Measurements from ENCODE around the gene ATP6V0B.

ATP6V0B gene

DNA sequence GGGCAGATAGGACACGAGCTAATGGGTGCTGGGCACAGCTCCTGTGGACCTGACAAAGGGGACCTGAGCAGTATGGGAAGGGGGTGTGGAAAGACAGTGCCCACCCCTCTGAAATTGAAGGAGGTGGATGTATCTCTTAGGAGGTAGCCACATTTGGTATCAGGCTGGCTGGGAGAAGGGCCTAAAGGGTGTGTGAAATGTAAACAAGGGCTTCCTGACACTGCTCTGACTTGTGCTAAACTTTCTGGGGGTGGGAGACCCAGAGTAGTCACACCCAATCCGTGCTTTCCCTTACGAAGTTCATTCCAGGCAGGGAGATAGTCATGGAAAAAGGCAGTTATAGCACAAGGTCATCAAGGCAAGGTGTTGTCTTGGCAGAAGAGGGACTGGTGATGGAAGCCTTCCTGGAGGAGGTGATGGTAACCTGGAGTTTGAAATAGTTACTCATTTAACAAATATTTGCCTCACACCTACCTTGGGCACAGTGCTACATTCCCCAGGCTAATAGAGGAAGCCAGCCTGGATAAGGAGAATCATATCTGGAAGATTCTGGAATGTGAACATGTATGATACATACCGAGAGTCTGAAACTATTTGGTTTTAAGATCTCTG lies 11.3 kb downstream of the ATP6V0B start:
- no peak for DNase-seq

DNA sequence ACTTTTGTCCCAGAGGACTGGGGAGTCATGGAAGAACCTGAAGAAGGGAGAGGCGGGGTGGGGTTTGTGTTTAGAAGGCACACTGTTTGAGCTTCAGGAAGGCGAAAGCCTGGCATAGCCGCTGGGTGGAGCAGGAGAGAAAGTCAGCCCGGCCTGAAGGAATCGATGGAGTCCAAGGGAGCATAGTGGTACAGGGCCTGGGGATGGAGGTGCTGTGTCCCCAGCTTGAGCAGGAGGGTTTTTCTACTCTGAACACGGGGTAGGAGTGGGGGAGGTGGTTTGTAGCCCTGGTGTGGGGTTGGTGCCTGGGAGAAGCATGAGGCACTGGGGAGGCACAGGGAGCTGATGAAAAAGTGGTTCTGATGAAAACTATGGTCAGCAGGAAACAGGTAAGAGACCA lies 12.0 kb downstream of the ATP6V0B start:
- DNase-seq: no peak

DNA sequence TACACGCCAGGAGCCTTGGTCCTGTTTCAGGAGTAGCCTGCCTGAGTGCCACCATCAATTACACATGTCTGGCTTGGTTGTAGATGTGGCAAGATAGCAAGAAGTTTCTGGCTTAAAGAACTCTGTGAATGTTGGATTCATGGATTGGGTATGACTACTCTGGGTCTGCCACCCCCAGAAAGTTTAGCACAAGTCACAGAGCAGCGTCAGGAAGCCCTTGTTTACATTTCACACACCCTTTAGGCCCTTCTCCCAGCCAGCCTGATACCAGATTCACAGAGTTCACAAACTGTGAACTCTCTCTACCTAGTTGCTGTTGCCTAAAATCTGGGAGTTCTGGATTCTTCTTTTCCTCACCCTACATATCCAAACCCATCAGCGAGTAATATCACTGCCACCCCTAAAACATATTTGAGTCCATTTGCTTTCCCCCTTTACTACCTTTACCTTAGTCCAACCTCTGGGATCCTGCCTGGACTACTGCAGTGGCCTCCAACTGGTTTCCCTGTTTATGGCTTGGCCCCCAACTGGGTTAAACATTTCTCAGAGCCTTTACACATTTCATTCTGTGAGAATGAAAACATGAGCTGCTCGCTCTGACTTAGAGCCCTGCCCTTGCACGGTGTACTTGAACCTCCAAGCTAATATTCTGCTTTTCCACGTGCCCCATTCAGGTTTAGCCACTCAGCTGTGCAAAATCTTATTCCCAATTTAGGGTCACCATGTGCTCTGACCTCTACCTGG lies 12.6 kb downstream of the ATP6V0B start:
- DNase-seq: no peak

DNA sequence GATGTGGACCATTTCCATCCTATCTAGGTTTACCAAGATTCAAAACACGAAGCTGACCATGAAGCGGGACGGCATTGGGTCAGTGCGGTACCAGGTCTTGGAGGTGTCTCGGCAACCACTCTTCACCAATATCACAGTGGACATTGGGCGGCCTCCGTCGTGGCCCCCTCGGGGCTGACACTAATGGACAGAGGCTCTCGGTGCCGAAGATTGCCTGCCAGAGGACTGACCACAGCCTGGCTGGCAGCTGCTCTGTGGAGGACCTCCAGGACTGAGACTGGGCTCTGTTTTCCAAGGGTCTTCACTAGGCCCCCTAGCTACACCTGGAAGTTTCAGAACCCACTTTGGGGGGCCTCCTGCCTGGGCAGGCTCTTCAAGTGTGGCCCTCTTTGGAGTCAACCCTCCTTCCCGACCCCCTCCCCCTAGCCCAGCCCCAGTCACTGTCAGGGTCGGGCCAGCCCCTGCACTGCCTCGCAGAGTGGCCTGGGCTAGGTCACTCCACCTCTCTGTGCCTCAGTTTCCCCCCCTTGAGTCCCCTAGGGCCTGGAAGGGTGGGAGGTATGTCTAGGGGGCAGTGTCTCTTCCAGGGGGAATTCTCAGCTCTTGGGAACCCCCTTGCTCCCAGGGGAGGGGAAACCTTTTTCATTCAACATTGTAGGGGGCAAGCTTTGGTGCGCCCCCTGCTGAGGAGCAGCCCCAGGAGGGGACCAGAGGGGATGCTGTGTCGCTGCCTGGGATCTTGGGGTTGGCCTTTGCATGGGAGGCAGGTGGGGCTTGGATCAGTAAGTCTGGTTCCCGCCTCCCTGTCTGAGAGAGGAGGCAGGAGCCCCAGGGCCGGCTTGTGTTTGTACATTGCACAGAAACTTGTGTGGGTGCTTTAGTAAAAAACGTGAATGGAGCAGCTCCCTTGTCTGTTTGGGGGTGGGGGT lies 15.8 kb downstream of the ATP6V0B start:
- no peak for DNase-seq

DNA sequence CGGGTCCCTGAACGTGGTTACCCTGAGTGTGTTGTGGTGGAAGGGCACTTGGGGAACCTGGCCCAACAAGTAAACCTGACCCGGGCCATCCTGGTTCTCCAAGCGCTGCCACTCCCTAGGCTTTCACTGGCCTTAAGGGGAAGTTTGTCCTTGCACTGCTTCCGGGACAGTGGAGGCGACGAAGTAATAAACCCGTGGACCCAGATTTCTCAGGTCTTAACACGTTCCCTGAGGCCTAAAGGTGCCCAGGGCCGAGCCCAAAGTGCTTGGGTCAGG lies 16.4 kb downstream of the ATP6V0B start:
- no peak for DNase-seq

DNA sequence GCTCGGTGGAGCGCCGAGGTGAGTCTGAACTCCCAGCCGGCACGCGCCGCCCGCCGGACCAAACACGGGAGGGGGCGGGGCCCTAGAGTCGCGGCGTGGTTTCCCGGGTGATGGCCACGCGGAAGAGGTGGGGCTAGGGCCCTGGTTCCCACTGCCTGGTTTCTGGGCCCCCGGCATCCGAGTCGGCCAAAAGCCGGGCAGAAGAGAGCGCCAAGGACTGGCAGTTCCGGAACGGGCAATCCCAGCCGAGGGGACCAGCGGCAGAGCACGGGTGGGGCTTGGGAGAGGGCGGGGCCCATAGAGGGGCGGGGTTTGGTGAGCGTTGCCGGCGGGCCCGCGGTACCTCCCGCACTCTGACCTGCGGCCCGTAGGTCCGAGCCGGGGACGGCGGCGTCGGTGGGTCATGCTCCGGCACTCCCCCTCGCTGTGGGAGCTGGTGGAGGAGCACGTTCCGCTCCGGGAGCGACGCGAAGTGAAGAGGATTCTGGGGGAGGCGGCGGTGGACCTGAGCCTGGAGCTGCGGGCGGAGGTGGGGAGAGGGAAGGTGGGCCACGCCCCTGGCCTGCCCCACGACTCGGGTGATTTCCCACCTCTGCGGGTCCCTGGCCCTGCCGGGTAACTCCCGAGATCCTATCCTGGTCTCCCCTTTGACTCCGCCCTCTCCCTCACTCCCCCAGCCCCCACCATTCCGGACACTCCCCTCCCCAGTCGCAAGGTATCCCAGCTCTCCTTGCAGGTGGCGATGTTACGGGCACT lies 16.9 kb downstream of the ATP6V0B start, which contains the start of gene CCDC24:
CCDC24 (plus strand) TSS at position 124 of the 756 bp plus-strand sequence; CDS start at position 404, 280 bp downstream.
- DNase-seq: no peak

DNA sequence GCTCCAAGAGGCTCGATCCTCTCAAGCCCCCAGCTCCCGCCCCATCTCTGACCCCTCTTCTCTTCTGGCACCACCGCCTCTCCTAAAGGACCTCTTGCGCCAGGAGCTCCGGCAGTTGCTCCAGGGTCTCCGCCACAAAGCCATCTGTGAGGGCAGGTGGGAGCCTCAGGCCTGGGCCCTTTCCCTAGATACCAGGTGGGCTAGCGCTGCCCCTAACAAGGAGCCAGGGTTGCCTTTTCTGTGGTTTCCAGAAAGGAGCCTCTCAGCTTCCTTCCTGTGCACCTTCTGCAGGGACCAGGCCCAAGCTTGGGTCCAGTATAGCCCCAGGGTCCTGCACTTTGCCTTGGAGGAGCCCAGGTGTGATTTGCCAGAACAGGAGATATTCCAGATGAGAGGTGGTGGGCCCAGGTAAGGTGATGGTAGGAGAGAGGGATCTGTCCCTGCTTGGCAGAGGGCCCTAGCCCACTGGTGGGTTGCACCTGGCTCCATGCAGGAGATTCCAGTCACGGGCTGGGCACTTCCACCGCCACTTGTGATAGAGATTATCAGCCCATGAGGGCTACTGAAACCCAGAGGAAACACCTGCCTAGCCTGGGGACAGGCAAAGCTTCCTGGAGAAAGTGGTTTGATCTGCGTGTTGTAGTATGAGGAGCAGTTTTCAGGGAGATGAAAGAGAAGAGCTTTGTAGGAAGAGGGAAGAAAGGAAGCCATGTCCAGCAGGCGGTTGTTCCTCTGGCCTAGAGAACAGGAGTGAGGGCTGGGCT lies 17.7 kb downstream of the ATP6V0B start:
- no peak for DNase-seq

DNA sequence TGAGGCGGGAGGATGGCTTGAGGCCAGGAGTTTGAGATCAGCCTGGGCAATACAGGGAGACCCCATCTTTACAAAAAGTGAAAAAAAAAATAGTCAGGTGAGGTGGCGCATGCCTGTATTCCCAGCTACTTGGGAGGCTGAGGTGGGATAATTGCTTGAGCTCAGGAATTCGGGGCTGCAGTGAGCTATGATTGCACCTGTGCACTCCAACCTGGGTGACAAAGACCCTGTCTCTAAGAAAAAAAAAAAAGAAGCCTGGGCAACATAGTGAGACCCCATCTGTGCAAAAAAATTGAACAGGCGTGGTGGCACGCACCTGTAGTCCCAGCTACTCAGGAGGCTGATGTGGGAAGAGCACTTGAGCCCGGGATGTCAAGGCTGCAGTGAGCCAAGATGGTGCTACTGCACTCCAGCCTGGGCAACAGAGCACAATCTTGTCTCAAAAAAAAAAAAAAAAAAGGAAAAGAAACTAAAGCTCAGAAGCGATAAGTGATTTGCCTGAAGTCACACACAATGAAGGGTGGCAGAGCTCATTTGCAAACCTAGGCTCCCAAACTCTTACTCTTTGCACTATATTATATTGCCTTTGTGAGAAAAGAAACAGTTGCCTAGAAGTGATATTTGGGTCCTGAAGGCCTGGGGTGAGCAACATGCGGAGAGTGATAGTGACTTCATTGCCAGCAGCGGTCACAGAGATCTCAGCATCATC lies 18.6 kb downstream of the ATP6V0B start:
- no peak for DNase-seq

DNA sequence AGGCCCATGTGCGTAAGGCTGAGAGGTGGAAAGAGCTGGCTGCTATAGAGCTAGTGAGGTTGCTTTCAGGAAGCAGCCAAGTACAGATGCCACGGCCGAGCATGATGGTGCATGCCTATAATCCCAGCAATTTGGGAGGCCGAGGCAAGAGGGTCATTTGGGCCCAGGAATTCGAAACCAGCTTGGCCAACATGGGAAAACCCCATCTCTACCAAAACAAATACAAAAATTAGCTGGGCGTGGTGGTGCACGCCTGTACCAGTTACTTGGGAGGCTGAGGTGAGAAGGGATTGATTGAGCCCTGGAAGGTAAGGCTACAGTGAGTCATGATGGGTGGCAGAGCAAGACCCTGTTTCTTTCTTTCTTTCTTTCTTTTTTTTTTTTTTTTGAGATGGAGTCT lies 19.3 kb downstream of the ATP6V0B start:
- DNase-seq: no peak

DNA sequence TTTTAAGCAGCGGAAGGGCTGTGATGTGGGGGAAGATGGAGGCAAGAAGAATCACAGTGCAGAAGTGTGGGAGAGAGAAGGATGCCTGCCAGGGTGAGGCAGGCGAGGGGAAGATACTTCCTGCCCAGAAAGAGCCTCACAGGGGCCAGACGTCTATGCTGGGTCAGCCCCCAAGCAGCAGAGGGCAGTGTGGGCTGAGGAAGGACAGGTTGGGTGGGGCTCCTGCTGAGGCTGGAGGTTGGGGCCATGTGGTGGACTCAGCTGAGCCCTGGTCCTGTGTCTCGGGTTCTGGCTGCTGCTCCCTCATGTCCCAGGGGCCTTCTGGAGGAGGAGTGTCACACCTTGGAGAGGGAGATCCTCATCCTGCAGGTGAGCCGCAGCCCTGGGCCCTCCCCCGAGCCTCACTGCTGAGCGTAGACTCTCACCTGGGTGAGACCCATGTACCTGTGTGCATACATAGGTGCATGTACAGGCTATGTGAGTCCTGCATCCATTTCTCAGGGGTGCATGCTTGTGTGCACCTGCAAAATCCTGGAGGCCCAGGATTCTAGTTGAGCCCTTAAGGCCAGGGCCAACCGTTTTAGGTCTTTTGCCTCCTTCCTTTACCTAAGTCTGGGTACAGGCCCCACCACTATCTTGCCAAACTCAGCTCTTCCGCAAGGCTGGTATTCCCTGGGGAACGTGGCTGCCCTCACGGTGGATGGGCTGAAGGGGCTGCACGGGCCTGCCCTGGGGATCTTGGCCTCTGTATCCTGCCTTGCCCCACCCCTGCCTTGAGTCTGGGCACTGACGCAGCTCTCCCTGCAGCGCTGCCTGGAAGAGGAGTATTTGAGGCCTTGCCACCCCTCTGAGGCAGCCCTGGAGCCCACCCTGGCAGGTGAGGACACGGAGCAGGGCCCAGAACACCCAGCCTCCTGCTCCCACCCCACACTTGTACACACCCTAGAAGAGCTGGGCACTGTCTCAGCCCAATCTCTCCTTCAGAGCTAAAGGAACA lies 20.3 kb downstream of the ATP6V0B start:
- DNase-seq: no peak

DNA sequence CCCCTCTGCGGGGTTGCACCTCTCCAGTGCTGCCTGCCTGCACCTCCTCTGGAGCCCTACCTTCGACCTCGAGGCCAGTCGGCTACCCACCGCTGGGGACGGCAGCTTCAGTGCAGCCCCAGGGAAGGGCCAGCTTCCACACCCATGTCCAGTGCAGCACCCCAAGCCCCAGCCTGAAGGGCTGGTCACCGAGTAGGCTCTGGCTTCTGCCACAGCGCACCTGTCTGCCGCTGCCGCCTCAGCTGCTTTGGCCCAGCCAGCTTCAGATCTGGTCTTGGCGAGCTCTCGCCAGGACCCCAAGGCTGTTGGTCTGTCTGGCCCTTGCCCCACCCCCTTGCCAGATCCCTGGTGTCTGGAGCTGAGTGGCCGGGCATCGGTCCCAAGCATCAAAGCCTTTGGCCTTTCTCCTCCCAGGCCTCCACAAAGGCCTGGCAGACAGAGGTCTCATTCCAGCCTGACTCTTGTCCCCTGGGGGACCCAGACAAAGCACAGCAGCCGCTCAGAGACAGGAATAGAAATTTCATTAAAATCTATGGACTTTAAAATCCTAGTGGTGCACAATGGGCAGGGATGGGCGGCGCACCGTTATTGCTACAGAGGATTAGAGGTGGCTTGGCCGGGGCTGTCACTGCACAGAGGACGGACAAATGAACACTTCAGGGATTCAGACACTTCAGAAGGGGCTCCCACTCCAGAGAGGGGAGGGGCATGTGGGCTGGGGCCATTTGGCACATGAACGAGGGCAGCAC lies 21.4 kb downstream of the ATP6V0B start:
- DNase-seq: no peak

DNA sequence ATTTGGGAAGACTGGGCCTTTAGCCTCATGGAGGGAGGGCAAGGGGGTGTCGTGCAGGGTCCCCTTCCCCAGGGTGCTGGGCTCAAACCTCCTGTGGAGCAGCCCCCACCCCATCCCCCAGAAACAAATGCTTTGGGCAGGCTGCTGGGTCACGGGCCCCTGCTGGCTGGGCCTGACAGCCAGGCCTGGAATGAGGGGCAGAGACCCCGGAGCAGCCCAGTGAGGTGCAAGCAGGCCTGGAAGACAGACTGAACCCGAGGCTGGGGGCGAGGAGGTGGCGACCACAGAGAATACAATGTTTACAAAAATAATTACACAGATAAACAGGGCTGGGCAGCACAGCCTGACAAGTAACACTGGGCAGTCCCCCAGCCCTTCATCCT lies 22.0 kb downstream of the ATP6V0B start:
- DNase-seq: no peak

DNA sequence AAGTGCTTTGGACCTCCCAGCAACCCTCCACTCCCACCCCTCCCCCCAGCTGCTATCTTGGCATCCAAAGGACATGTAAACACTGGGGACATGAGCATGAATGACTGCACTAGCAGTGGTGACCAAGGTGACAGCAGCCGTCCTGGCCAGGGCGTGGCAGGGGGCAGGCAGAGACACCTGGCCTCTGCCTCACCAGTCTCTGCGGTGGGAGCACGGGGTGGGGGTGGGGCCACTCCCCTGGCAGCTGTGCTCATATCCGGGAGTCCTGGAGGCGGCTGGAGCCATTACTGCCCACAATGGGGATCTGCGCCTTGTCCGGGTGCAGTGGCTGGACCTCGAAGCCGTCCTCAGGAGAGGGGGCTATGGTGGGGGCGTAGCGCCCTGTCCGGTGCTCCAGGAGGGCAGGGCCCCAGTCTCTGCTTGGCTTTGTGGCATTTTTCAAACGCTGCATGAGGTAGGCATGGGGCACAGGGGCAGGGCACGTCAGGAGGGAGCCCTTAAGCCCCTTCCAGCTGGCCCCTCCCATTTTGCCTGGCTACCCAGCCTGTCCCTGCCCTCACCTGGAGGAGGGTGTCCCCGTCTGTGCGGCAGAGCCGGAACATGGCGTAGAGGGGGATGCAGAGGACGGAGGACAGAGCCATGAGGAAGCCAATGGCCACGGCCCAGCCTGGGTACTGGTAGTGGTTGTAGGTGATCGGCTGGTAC lies 22.7 kb downstream of the ATP6V0B start:
- DNase-seq: no peak

DNA sequence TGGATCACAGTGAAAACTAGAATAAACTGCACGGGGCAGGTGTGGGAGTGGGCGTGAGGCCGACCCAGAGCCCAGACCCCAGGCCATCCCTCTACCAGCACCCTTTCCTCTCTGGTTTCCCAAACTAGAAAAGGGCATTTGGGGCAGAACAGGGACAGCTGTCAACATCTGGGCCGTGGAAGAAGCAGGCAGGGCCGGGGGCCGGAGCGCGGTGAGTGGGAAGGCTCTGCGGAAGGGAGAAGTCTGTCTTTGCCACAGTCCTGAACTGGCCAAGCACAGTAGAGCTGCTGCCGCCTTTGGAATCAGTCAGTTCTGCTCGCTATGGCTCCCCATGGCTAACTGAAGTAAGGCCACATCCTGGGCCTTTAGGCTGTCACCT lies 23.2 kb downstream of the ATP6V0B start:
- DNase-seq: no peak

DNA sequence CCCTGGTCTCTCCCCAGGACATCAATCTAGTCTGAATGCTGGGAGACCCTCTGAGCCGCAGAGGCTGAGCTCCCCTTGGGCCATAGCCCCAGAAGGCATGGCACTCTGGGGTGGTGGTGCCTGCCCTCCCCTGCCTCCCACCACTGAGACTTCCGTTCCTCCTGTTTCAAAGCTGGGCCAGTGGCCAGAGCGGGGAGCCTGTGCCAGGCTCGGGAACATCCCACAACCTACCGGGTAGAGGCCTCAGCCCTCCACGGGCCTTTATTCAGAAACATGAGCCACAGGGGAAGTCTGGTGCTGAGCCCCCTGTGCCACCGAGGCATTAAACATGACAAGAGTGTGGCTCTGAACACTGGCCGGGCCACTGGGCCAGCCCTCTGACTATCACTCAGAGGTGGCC lies 24.7 kb downstream of the ATP6V0B start:
- DNase-seq: no peak

DNA sequence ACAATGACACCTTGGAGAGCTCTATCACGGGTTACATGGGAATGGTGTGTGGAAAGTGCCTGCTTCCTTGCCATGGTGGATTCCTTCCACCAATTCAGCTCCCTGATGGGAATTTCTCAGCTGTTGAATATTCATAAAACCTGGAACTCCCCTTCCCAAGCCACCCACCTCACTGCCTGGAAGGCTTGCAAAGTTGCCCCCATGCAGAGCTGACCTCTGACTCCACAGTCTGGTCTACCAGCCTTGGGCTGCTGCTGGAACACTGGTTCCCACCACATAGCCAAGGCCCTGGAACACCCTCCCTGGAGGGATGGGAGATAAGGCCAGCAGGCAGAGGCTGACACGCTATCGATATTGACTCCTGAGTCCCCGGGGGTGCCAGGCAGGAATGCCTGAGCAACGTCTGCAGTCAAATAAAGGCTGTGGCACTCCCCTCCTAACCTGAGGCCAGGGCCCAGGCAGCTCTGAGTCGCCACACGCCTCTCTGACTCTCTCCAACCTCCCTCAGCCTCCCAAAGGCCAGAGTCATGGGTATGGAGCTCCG lies 25.4 kb downstream of the ATP6V0B start:
- no peak for DNase-seq

DNA sequence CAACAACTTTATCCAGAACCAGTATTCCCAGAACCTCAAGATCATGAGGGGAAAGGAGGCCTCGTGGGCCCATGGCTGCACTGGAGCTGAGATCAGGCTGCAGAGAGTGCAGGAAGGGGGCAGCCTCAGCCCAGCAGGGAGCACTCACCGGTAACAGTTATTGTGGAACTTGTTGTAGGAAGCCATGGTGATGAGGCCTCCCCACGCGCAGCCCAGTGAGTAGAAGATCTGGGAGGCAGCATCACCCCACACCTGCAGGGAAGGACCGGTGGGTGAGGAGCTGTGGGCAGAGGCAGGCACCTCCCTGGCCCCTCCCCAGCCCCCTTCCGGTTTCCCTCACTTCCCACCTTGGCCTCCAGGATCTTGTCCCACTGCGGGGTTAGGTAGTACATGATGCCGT lies 27.4 kb downstream of the ATP6V0B start:
- DNase-seq: no peak

DNA sequence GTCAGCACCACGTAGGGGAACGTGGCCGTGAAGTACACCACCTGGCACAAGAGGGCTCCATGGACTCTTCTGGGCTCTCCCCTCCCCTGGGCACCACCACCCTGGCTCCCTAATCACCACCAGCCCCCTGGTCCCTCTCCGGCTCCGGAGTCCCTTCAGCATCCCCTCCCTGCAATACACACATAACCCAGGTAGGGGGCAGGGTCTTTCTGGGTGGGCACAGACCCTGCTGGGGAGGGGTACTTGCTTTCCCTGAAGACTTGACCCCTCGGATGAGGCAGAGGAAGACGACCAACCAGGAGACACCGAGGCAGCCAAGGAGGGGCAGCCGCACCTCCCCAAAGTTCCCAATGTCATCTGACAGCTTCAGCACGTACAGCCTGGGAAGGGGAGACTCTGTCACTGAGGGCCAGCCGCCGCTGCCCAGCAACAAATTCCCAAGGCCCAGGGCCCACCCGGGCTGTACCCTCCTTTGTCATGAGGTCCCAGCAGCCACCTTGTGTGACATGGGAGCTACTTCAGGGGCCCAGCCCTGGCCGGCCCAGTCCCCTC lies 27.9 kb downstream of the ATP6V0B start:
- DNase-seq: no peak
